HG02943 (cell line): ENCODE data around the gene SERBP1.

Experiments
- ATAC-seq: cut with Tn5 transposase; IDR thresholded peaks from one replicate; pipeline ENCODE4 v1.9.1; 2021; ENCODE audit warnings: mild to moderate bottlenecking, low read depth, moderate library complexity; ENCODE audit not compliant: unreplicated experiment

SERBP1 gene

DNA sequence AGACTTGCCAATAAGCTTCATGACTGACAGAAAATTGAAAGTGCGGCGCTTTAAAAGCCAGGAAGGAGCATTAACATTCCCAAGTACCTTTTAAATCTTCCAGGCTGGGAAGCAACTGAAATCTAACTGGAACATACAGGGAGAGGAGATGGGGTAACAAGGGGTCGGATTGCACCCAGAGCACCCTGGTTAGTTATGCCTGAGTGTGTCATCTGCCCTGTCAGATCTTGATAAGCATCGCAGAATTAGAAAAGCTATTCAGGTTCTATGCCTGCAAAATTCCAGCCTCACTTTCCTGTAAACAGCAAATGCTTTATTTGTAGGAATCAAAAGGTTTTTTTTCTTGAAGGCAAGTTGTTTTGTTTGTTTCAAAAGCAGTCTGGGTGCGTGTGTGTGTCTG, 58.5 kb downstream of the SERBP1 start:
- ATAC-seq = no peak

DNA sequence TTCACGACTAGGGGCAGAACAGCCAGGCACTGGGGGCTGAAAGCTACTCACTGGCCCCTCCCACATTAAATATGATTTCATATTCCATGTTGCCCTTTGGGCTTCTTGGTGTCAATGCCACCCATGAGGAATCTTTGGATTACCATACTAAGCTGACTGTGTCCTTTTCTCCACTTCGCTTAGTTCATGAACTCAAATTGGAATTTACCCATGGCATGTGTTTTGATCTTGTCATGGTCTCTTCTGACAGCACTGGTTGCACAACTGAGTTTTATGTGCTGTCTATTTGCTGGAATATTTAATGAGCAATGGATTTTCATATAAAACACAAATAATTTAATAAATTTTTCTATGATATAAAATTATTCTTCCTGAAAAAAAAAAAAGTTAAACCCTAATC, 59.2 kb downstream of the SERBP1 start:
- ATAC-seq = no peak

GRCh38 chr1:67368046-67368514, 62.1 kb downstream of the SERBP1 start:
- ATAC-seq = no peak

GRCh38 chr1:67367370-67368045, 62.7 kb downstream of the SERBP1 start:
- ATAC-seq = no peak

DNA sequence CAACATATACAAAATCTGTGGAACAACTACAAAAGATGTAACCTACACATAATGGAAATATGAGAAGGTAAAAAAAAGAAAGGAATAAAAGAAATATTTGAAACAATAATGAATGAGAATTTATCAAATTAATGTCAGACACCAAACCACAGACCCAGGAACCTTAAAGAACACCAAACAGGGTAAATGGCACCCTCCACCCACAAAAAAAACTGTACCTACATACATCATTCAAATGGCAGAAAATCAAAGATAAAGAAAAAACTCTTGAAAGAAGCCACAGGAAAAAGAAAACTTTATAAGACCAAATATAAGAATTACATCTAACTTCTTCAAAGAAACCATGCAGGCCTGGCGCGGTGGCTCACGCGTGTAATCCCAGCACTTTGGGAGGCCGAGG, 68.6 kb downstream of the SERBP1 start:
- ATAC-seq = no peak

DNA sequence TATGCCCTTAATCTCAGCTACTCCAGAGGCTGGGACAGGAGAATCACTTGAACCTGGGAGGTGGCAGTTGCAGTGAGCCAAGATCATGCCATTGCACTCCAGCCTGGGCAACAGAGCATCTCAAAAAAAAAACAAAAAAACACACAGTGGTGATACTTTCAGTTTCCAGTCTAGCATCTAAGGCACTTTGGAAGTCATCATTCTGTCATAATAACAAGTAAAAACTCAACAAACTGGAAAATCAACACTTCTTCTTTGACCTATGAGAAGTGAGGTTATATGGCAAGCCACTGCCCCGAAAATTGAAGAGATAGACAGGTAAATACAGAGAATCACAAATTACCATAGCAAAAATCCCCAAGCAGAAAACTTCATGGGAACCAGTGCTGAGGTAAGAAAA, 70.6 kb downstream of the SERBP1 start:
- ATAC-seq = no peak
